GM21737 (cell line): ENCODE results near the gene RBFOX1.

Experiments used
- ATAC-seq: cut with Tn5 transposase; IDR thresholded peaks from one replicate; pipeline ENCODE4 v1.9.1; 2021; ENCODE audit warnings: mild to moderate bottlenecking, moderate library complexity; ENCODE audit not compliant: unreplicated experiment

The RBFOX1 gene

DNA sequence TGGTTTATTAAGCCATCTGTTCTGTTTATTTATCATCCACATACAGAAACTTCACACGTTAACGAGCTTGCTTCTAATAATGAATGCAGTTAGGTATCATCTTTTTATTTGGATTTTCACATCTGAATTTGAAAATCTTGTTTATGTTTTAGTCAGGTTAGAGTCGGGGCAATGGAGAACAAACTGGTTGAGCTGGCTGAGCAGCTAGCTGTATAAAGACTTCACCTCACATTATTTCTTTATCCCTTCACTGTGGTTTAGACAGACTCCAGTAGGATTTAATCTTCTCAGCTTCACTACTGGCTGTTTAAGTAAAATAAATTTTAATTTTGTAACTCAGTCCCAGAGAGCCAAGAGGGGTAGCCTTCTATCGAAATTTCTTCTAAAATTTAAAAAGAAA is 415.9 kb downstream of the RBFOX1 start:
- no peak for ATAC-seq

- no peak for ATAC-seq
Observed at GRCh38 chr16:7755347-7755882, 422.8 kb downstream of the RBFOX1 start.
